ENCODE data around the gene ASCC2. TPM values are rescaled to one million over a fixed set of nuclear protein-coding genes. Genes with fewer than 3 reads are reported as not detected.
A peak's percentile ranks its signal among the peaks of the same experiment; 100 is the strongest.

ASCC2 gene
- total and polyA plus RNA-seq, 12 donors = 26.6 to 87.0 (median 33.5) TPM

- Histone ChIP-seq H3K4me1 (peaks cover 0 to 35% (median 7%) of the 10 kb centered on the region in 9 donors), H3K27me3 (no peaks in the 10 kb centered on the region), H3K27ac (peak overlapping the region in 9 of 10 donors; percentile 36 to 92 (median 74)), H3K9me3 (no peaks in the 10 kb centered on the region), H3K36me3 (no peaks in the 10 kb centered on the region), H3K4me3 (no peak overlapping the region)
- WGBS, 2 donors = 44 to 50% methylated on average over 3 of the region's 3 CpGs
- no peak for TF ChIP-seq CTCF (IDR thresholded peaks at IDR 0.05)
- intact Hi-C loops (cut with DNase I) = no loop called here
- ATAC-seq (no peak), DNase-seq (no peak)
Observed at GRCh38 chr22:29856496-29856895, 18.4 kb upstream of the ASCC2 start.

- WGBS, 2 donors = 23 to 37% methylated on average over 10 of the region's 10 CpGs
- DNase-seq (peak; percentile 69 to 79), ATAC-seq (peak; percentile 83 to 97 (median 96))
- Histone ChIP-seq H3K9me3 (no peaks in the 10 kb centered on the region), H3K4me1 (peaks cover 0 to 28% (median 5%) of the 10 kb centered on the region in 9 donors), H3K36me3 (no peaks in the 10 kb centered on the region), H3K27ac (peak overlapping the region; percentile 30 to 92 (median 70)), H3K4me3 (no peak overlapping the region), H3K27me3 (no peaks in the 10 kb centered on the region)
- intact Hi-C loops (cut with DNase I) = loop anchor here in 1 of 10 donors (2.0 kb wide), 1 partner anchor 77 kb away; no protein-coding TSS in a partner anchor
- peak in 6 of 9 donors; percentile 13 to 59 (median 40) for TF ChIP-seq CTCF (IDR thresholded peaks at IDR 0.05)
Observed at GRCh38 chr22:29855611-29856181, 17.6 kb upstream of the ASCC2 start.

- 74% methylated on average over 3 of the region's 3 CpGs for WGBS, 2 donors
- H3K9me3 ChIP-seq = no peaks in the 10 kb centered on the region
- H3K4me1 ChIP-seq = peaks cover 0 to 21% (median 5%) of the 10 kb centered on the region in 9 donors
- no peak for ATAC-seq
- intact Hi-C loops (cut with DNase I) = loop anchor here in 1 of 10 donors (2.0 kb wide), 1 partner anchor 76 kb away; no protein-coding TSS in a partner anchor
- H3K27ac ChIP-seq = no peak overlapping the region
- no peak for TF ChIP-seq CTCF (IDR thresholded peaks at IDR 0.05)
- H3K36me3 ChIP-seq = no peaks in the 10 kb centered on the region
- no peak for DNase-seq
- no peak overlapping the region for H3K4me3 ChIP-seq
- no peaks in the 10 kb centered on the region for H3K27me3 ChIP-seq
Observed at GRCh38 chr22:29854432-29854831, 16.4 kb upstream of the ASCC2 start.

- H3K9me3 ChIP-seq = peaks cover 0 to 12% (median 0%) of the 10 kb centered on the region in 11 donors
- no peak overlapping the region for H3K4me3 ChIP-seq
- no peaks in the 10 kb centered on the region for H3K27me3 ChIP-seq
- ATAC-seq = peak in 2 of 8 donors; percentile 52 to 55
- intact Hi-C loops (cut with DNase I) = no loop called here
- H3K4me1 ChIP-seq = peaks cover 0 to 9% (median 0%) of the 10 kb centered on the region in 9 donors
- no peaks in the 10 kb centered on the region for H3K36me3 ChIP-seq
- H3K27ac ChIP-seq = peak overlapping the region in 1 of 10 donors; percentile 31
- WGBS, 2 donors = 61 to 74% methylated on average over 3 of the region's 3 CpGs
- DNase-seq = no peak
- TF ChIP-seq CTCF (IDR thresholded peaks at IDR 0.05) = no peak
Observed at GRCh38 chr22:29848111-29848510, 10.0 kb upstream of the ASCC2 start.

Measured in heart right ventricle (tissue), 16 donors.